GM19240 (cell line): ENCODE results near the gene CPB1.

ENCODE experiments used
- DNase-seq: peaks from one replicate; pipeline ENCODE4 v3.0.0; 2011; ENCODE audit warnings: low spot score; ENCODE audit not compliant: insufficient read length

Gene CPB1

DNA sequence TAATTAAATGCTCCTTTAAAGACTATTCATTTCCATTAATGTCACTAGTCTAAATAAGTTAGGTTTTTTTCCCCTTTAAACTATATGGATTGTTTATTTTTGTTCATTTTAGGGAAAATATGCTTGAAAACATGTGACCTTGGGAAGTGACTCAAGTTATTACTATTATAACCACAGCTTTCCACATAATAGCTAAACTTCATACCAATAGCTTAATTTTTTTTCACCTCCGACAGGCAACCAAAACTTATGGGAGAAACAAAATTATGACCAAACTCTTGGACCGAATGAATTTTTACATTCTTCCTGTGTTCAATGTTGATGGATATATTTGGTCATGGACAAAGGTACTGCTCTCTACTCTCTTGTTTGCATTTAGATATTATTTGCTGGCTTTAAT lies 53.7 kb downstream of the CPB1 start:
- DNase-seq, result no peak

DNA sequence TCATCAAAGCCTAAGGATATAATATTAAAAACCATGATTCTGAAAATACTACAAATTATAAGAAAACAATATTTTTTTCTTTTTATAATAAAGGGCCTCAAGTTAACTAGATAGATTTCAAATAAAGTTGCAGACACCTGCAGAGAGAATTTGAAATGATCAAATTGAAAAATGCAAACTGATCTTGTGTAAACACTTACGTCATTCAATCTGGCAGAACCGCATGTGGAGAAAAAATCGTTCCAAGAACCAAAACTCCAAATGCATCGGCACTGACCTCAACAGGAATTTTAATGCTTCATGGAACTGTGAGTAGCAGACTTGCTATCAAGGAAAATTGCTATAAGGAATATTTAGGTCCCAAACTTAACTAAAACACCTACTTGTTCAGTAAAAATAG lies 54.7 kb downstream of the CPB1 start:
- no peak for DNase-seq

DNA sequence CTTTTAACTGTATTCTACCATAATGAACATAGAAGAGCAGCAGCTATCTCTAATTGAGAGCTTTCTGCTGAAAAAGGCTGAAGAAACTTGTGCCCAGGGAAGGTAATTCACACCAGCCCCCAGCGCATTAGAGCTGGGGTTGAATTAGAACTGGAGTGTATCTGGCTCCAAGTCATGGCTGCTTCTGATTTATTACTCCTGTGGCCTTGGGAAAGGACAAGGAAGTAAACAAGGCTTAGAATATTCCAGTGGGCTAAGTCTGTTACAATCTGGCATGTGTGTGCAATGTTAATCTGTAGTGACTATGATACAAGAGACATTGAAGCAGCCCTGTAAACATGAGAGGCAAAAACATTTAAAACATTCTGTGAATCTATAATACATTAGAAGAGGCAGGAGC lies 55.6 kb downstream of the CPB1 start:
- no peak for DNase-seq

DNA sequence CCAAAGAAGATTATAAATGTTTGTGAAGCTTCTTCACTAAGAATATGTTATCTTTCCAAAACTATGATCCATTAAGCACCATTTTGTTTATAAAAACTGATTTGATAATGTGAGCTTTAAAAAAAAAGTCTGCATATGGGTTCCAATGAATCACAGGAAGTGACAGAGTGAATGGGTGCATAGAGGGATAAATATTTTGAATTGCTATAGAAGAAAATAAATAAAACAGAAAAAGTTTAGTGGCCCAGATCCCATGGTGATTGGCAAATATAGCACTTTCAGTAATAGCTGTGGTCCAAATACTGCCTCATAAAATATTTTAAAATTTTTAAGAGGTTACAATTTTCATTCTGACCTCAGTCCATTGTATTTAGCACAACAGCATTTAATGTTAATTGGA lies 56.6 kb downstream of the CPB1 start:
- DNase-seq, result no peak

DNA sequence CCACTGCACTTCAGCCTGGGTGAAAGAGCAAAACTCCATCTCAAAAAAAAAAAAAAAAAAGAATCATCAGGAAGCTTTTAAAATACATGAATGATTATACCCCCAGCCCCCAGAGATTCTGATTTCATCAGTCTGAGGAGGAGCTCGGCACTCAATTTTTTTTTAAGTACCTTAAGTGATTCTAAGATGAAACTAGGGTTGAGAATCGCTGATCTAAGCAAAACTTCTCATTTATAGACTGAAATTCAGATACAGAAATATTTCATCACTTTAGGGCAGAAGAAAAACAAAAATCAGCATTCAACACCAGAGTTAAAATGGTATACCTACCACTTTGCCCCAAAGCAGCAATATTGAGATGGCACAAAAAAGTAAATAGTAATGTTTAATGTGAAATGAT lies 62.2 kb downstream of the CPB1 start:
- DNase-seq, result no peak

DNA sequence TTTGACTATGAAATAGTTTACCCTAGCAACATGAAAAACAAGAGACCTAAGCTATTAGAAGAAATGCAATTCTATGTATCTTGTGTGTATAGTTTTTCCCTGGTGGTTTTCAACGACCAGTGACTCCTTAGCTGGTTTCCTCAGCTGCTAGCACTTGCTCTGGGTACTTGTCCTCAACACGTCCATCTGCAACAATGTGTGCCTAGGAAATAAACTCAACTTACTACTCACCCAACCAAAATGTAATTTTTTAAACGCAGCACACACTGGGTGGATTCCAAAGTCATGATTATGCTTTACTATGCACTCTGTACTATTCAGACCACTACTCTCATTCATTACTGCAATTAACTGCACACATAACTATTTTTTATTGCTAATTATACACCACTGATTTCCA lies 68.5 kb downstream of the CPB1 start:
- DNase-seq, result no peak

DNA sequence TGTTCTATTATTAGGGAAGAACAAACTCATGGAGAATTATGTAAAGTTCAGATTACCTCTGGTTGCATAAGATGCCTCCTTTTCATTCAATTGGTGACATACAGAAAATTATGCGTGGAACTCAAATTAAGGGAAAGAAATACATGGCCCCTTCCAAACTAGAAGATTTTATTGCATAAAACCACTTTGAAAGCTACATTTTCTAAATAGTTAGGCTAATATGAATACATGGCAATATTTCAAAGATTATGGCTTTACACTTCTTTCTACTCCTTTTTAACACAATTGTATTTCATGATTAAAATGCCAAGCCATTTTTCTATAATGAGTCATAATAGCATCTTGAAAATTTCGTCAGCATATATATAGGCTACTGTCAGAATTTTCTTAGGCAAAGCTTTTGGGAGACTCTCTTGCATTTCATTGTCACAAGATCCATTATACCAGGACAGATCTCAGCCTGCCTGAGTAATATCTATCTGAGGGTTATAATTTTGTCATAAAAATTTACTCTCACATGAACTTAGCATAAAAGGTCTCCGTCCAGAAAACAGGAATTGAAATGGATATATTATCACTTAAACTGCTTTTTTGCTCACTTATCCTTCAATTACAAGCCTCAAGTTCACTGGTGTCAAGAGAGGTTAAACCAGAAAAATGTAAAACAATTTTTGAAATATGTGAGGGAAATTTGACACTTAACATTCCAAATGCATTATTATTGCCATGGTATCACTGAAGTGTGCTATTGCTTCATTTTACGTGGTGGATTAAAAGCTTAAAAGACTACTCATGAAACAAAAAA lies 74.6 kb downstream of the CPB1 start:
- no peak for DNase-seq

DNA sequence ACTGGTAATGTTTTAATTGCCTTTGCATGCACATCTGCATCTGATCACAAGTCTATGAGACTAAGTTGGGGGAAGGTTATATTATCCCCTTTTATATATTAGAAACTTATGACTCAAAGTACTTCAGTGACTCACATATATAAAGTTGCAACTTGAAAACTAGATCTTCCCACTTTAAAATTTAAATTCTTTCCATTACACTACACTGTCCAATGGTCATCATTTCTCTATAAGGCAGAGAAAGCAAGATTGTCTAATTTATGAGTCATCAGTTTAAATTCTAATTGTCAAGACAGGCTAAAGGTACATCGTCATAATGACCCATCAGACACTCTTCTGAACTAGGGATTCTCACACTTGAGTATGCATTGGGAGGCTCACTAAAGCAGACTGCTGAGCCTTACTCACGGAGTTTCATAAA lies 75.4 kb downstream of the CPB1 start:
- DNase-seq, result no peak

DNA sequence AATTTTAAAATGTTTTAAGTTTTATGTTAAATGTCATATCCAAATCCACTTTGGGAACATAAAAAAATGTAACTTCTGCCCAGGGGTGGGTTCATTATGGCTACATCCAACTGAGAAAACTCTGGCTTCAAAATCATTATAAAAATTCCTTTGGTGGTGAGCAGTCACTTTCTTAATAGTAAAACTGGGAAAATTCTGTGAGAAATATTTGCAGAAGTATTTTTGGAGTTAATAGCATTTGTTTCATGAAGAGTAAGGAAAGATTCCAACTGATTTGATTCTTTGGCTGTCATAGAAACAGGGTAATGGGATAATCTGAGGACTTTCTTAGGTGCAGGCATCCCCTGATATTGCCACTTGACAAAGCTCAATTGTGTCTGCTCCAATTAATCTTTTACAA lies 76.3 kb downstream of the CPB1 start:
- DNase-seq, result no peak

DNA sequence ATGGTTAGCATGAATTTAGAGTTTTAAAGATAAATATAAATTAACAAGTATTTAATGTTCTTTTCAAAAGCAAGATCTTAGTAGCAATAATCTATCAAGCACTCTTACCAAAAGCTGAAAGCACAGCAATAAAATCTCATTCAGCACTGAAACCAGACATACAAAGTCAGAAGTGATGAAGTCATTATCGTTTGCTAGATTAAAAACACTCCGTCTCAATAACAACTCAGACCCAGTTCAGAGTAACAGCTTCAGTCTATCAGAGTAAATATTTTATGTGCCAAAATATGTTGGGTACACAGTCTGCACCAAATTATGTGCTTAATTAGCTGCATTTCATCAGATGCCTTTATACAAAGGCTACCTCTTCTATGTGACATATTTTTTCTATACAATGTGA lies 79.1 kb downstream of the CPB1 start:
- DNase-seq, result no peak
